GM21786 (cell line): ENCODE measurements around the gene GALNT16.
"Not testable (repeated sequence)": the region's sequence is repeated elsewhere in the genome, so short reads cannot be mapped to it uniquely, and the experiment has no call there.

Experiments used
- ATAC-seq: cut with Tn5 transposase; IDR thresholded peaks from one replicate; pipeline ENCODE4 v1.9.1; 2021; ENCODE audit not compliant: unreplicated experiment

Gene GALNT16

DNA sequence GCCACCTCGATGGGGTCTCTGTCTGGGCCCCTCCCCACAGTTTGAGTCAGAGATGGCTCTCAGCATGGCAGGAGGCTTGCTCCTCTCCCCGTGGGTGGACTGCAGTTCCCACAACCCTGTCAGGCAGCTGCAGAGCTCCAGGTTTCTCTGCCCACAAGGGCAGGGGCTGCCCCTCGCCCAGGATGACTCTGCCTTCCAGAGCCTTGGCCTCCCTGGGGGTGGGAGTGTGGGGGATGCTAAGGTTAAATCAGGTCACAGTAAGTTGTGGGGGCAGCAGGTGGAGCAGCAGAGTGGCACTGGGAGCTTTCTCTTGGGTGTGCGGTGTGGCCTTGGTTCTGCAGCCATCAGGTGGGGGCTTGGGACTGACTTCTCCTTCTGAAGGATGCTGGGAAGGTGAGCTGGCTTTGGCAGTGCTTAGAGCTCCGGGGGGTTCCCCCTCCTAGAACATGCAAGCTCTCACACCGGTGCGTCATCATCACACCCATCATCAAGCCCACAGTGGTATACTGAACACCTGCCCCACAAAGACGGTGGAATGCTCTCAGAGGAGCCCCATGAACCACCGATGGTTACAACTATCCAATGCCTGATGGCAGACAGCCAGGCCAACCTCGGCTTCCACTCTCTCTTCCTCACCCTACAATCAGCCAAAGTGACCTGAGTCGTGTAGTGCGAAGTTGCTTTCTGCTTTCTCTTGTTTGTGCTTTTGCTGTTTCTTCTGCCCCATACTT, 98.4 kb downstream of the GALNT16 start:
- ATAC-seq, result no peak

DNA sequence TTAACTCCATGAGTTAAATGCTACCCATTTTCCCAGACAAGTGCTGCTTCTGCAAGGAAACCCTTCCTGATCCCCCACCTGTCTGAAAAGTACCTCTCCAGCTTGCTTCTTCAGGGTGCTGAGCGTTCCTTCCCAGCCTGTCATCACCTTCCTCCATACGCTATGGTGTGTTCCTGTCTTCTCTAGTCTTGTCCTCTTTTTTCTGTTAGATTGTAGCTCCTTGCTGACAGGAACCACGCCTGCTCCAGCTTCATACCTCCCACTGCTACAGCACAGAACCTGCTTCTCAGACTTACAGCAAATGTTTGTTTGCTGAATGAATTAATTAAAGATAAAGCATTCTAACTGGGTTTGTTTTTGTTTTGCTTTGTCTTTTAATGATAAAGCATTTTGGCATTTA, 99.0 kb downstream of the GALNT16 start:
- ATAC-seq, result no peak

DNA sequence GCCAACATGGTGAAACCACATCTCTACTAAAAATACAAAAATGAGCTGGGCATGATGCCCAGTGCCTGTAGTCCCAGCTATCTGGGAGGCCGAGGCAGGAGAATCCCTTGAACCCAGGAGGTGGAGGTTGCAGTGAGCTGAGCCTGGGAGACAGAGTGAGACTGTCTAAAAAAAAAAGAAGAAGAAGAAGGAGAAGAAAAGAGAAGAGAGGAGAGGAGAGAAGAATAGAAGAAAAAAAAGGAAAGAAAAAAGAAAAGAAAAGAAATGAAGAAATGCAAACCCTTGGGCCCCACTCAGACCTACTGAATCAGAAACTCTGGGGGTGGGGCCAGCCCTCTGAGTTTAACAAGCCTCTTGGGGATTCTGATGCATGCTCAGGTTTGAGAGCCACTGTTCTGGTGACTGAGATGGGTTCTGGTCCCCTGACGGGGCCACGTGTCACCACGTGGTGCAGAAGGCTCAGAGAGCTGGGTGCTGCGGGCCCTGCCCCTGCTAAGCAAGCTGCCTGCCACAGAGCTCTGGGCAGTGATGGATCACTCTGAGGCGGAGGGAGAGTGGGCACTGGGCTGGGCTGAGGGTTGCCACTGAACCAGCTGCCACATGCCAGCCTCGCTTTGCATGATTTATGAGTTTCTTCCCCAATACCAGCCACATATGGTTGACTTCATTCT, 100.6 kb downstream of the GALNT16 start:
- ATAC-seq, result no peak

DNA sequence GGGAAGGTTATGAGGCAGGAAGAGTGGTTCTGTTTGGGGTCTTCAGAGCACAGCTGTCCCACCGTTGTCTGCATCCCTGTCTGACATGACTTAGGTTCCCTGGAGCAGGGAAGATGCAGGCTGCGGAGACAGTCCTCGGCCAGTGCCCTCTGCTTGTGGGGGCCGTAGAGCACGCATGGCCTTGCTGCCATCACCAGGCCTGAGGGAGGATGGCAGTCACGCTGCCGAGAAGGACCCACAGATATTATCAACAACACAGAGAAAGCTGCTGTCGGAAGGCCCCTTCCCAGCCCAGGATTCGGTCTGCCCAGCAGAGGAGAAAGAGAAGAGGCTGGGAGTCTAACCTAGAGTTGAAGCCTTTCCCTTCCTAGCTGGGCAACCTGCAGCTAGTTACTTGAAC, 103.1 kb downstream of the GALNT16 start:
- no peak for ATAC-seq

GRCh38 chr14:69363964-69364363, 104.0 kb downstream of the GALNT16 start:
- ATAC-seq, result no peak

GRCh38 chr14:69364378-69364777, 104.4 kb downstream of the GALNT16 start:
- no peak for ATAC-seq

- ATAC-seq, result no peak
These were observed 106.1 kb downstream of the GALNT16 start for GRCh38 chr14:69366069-69366468.

- no peak for ATAC-seq
These were observed 106.8 kb downstream of the GALNT16 start for GRCh38 chr14:69366761-69367160.

GRCh38 chr14:69368381-69368780, 108.4 kb downstream of the GALNT16 start:
- no peak for ATAC-seq

GRCh38 chr14:69370061-69370460, 110.1 kb downstream of the GALNT16 start:
- ATAC-seq, result no peak

GRCh38 chr14:69372146-69372545, 112.2 kb downstream of the GALNT16 start:
- no peak for ATAC-seq

DNA sequence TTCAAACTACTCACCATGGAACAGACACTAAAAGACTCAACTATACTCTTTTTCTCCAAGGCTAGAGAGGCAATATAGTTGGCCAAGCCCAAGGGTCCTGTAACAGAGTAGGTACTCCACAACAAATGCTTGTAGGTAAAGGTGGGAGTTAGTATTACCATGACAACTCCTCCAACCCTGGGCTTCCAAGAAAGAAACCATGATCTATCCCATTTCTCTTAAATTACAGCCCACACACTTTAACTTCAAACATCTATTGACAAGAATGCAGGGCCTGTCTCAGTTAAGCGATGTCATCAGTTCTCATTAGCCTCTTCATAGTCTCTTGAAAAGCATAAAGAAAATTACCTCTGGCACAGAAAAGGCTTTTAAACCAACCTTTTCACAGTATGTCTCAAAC, 113.1 kb downstream of the GALNT16 start:
- no peak for ATAC-seq

DNA sequence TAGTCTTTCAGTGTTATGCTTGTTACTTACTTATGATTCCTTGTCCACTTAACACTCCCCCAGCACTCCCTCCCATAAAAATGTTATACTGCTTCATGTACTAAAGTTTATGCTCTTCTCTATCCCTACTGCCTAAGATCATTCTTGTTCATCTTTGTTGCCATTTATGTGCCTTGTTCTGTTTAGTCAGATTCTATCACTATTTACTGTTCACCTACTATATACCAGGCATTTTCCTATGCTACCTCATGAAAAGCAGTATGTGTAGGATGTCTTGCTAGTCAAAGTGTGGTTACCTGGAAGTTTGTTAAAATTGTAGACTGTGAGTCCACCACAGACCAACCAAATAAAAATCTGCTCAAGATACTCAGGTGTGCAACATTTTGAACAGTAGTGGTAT, 114.3 kb downstream of the GALNT16 start:
- no peak for ATAC-seq

DNA sequence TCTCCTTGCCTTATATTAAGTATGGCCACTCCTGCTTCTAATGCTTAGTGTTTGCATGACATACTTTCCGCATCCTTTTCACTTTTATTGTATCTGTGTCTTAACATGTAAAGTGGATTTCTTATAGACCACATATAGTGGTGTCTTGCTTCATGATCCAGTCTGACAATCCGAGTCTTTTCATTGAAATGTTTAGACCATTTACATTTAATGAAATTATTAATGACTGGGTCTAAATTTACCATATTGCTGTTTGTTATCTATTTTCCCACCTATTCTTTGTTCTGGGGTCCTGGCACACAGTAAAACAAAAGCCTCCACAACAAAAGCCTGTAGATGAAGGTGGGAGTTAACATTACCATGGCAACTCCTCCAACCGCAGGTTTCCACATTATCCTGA, 115.2 kb downstream of the GALNT16 start:
- ATAC-seq, result no peak

- ATAC-seq, result no peak
These were observed 115.8 kb downstream of the GALNT16 start for GRCh38 chr14:69375722-69376121.

DNA sequence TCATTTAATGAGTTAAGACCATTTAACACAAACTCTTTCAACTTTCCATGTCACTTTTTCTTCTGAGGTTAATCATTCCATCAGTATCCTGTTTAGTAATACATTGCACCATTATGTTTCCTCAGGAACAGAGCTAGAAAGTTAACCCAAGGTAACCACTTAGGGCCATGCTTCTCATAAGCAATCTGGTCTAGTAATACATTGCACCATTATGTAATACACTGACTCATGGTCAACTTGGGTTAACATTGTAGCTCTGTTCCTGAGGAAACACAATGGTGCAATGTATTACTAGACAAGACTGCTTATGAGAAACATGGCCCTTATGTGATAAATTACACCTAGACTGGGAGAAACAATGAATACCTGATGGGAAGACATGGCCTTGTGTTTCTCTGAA, 116.5 kb downstream of the GALNT16 start:
- ATAC-seq, result no peak

DNA sequence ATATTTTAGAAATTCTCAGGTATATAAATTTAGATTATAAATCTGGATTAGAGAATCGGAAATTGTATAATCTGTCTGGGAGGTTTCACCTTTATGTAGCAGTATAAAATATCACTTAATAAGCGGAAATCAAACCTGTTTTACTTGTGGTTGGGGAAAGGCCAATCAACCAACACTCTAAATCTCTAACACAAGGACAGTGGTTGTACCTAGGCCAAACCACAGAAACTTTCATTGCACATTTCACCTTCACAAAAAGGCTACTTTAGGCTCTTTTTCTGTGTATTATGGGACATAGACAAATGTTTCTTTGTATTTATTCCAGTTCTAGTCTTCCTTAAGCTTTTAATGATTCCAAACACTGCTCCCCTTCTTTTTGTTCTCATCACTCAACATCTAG, 118.3 kb downstream of the GALNT16 start:
- no peak for ATAC-seq

DNA sequence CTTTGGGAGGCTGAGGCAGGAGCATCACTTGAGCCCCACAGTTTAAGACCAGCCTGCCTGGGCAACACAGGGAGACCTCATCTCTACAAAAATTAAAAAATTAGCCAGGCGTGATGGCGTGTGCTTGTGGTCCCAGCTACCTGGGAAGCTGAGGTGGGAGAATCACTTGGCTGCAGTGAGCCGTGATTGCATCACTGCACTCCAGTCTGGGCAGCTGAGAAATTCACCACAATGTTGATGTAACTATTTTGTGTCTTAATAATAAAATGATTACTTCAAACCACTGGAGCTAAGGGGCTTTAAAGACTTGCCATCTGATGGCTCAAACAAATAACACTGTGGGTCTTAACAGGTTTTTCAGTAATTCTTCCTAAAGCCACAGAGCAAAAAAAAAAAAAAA, 127.4 kb downstream of the GALNT16 start:
- no peak for ATAC-seq

DNA sequence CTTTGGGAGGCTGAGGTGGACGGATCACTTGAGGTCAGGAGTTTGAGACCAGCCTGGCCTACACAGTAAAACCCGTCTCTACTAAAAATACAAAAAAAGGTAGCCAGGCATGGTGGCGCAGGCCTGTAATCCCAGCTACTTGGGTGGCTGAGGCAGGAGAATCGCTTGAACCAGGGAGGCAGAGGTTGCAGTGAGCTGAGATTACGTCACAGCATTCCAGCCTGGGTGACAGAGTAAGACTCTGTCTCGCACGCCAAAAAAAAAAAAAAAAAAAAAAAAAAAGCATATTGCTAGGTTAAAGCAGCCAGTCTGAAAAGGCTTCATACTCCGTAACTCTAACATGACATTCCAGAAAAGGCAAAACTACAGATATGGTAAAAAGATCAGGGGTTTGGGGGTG, 131.4 kb downstream of the GALNT16 start:
- ATAC-seq, result not testable (repeated sequence)

- no peak for ATAC-seq
These were observed 132.5 kb downstream of the GALNT16 start for GRCh38 chr14:69392481-69392880.

DNA sequence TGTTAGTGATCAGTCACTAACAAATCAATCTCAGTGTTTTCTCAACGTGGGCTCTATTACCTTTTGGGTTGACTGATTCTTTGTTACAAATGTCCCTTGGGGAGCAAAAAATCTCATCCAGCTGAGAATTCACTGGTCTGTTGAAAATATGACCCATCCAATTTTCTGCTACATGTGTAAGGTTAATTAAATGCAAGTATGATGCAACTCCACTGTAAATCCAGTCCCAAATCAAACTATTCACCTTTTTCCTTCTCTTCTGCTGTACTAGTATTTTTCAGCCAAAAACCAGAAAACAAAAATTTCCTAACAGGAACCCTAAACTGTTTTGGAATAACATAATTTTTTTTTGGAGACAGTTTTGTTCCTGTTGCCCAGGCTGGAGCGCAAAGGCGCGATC, 136.0 kb downstream of the GALNT16 start:
- ATAC-seq, result no peak

DNA sequence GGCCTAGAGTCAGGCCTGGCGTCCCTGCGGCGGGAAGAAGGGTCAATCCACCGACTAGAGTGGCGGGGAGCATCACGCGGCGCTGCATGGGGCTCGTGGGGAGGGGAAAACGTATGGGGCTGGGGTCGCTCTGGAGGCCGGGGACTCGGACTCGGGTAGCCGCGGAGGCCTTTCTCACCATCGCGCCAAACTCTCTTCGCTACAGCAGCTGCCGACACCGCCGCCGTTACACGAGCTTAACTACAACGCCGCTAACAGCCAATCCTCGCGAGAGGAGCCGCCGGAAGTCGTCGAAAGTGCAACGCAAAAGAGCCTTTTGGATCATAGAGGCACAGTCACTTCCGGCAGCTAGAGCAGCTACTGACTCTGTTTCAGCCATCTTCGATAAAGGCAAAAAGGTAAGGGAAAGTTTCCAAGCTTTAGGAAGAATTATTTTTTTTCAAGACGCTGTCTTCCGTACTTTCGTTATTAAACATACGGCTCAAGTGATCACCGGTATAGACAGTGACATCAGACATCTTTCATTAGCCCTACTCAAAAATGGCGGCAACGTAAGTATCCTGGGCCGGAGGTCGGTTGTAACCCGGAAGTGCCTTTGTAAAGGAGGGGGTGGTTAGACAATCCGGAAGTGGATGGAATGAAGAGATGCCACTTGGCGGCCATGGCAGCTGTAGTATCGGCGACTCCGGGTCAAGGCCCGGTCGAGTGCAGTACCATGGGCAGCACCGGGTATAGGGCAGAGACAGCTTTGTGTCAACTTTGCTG, 138.3 kb downstream of the GALNT16 start, which contains the start of the genes ERH and SLC39A9:
Gene ERH, minus strand, starts transcription at position 247 of the 765 bp plus-strand sequence. Its CDS starts 66 bp downstream, at position 181.
Gene SLC39A9, plus strand, starts transcription at position 640 of the 765 bp plus-strand sequence. CDS start 678 bp downstream, outside the sequence.
- ATAC-seq, result peak; percentile 84
